Upper lobe of right lung (tissue), 1 donor: ENCODE results near the gene IL17B. TPM values are rescaled to one million over a fixed set of nuclear protein-coding genes. Genes with fewer than 3 reads are reported as not detected.

Experiments
- ATAC-seq: fragments of 200-7000 bp; cut with Tn5 transposase; one replicate; pipeline ENCODE4 v1.9.1; 2020; ENCODE audit warnings: mild to moderate bottlenecking, moderate library complexity
- DNase-seq: peaks from one replicate; pipeline ENCODE4 v3.0.0-alpha.2; 2020
- H3K27ac ChIP-seq: fragments of 200-600 bp; one replicate; pipeline ENCODE4 v1.8.0; 2022
- H3K27me3 ChIP-seq: fragments of 200-600 bp; one replicate; pipeline ENCODE4 v1.8.0; 2022; ENCODE audit warnings: mild to moderate bottlenecking
- H3K36me3 ChIP-seq: fragments of 200-600 bp; one replicate; pipeline ENCODE4 v1.8.0; 2022
- H3K4me1 ChIP-seq: fragments of 200-600 bp; one replicate; pipeline ENCODE4 v1.8.0; 2022
- H3K4me3 ChIP-seq: fragments of 200-600 bp; one replicate; pipeline ENCODE4 v1.8.0; 2022; ENCODE audit warnings: mild to moderate bottlenecking
- H3K9me3 ChIP-seq: fragments of 200-600 bp; one replicate; pipeline ENCODE4 v1.8.0; 2022
- intact Hi-C: fragments of 100-400 bp; cut with DNase I; formaldehyde crosslinking; loops from one replicate; pipeline ENCODE4 v1.11.0; 2022
- total RNA-seq: library from RNA; stranded (reverse); fragmentation: NEBNext Ultra II Directional; extraction: Animal tissue kit (Norgen Biotek cat#: 25700); gene quantifications from one replicate; pipeline ENCODE4 v1.2.1, GENCODE V29; 2021
- TF ChIP-seq, protein P1 (sequence below): fragments of 200-600 bp; IDR thresholded peaks from one replicate; pipeline ENCODE4 v1.8.0; 2022; ENCODE audit warnings: antibody characterized with exemption
- donor health status: DM: no; HTN: yes; CAD: no; lungs with severe emphysema.

IL17B gene
- total RNA-seq, 1 donor from 2014 or later: not detected

DNA sequence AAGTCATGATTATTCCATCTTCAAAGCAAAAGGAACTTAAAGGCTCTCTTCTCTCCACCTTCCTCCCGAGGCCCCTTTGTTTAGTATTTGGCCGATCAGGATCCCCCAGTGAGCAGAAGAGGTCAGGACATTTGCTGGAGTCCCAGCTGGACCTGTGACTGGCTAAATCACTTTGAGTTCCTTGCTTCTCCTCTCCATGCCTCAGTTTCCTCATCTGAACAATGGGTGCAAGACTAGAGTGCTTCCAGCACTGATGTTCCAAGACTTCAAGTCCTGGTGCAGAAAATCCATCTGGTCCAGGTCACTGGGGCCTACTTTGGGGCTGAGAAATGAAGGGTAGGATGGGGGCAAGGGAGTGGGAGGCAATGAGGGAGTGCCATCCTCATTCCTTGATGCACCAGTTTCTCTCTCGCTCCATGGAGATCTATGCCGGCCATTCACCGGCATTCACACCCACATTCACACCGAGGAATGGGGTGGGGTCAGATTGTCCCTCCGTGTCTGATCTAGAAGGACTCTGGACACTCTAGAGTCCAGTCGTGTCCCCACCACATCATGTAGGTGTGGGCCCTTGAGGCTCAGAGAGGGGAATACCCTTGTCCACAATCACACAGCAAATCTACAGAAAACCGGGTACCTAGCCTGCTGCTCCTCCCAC lies 38.7 kb upstream of the IL17B start:
- no peak overlapping the region for H3K4me3 ChIP-seq

DNA sequence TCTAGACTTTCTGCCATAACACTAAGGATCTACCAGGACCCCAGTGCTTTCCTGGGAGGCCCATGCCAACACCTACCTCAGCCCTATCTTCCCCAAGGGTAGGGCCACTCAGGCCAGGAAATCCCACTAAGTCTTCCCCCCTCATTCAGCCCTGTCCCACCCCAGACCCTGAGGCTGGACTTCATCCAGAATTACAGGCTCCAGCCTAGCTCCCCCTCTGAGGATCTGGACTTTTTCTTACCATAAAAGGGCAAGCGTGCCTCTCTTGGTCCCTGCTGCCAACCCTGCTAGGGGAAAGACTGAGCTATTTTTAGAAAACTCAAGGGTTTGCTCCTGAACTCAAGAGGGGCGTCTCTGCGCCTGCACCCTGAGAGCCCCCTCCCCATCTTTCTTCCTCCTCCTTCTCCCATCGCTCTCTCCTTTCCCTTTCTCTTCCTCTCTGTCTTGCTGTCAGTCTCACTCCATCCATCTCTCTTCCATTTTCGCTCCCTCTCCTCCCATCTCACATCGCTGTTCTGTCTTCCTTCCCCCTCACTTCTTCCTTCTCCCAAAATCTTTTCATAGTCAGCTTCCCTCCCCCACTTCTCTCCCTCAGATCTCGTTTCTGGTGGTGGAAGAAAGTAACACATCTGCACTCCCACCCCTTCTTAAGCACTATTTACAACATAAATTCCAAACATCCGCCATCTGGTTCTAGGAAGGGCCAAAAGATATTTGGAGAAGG lies 38.1 kb upstream of the IL17B start:
- no peaks in the 10 kb centered on the region for H3K27me3 ChIP-seq
- no peaks in the 10 kb centered on the region for H3K9me3 ChIP-seq
- peaks cover 67% of the 10 kb centered on the region for H3K4me1 ChIP-seq
- TF ChIP-seq, protein P1, sequence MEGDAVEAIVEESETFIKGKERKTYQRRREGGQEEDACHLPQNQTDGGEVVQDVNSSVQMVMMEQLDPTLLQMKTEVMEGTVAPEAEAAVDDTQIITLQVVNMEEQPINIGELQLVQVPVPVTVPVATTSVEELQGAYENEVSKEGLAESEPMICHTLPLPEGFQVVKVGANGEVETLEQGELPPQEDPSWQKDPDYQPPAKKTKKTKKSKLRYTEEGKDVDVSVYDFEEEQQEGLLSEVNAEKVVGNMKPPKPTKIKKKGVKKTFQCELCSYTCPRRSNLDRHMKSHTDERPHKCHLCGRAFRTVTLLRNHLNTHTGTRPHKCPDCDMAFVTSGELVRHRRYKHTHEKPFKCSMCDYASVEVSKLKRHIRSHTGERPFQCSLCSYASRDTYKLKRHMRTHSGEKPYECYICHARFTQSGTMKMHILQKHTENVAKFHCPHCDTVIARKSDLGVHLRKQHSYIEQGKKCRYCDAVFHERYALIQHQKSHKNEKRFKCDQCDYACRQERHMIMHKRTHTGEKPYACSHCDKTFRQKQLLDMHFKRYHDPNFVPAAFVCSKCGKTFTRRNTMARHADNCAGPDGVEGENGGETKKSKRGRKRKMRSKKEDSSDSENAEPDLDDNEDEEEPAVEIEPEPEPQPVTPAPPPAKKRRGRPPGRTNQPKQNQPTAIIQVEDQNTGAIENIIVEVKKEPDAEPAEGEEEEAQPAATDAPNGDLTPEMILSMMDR: no peak
- no peak for ATAC-seq
- intact Hi-C loops: no loop called here
- no peak for DNase-seq
- H3K4me3 ChIP-seq: peak overlapping the region; percentile 23
- H3K27ac ChIP-seq: peak overlapping the region; percentile 66
- H3K36me3 ChIP-seq: no peaks in the 10 kb centered on the region

More for the DNA sequence above, 38.7 kb upstream of the IL17B start:
- peak overlapping the region; percentile 66 for H3K27ac ChIP-seq
- H3K4me1 ChIP-seq: peaks cover 72% of the 10 kb centered on the region
- intact Hi-C loops: no loop called here
- ATAC-seq: no peak
- no peaks in the 10 kb centered on the region for H3K36me3 ChIP-seq
- no peaks in the 10 kb centered on the region for H3K9me3 ChIP-seq
- H3K27me3 ChIP-seq: no peaks in the 10 kb centered on the region
- TF ChIP-seq, protein P1: no peak
- no peak for DNase-seq

DNA sequence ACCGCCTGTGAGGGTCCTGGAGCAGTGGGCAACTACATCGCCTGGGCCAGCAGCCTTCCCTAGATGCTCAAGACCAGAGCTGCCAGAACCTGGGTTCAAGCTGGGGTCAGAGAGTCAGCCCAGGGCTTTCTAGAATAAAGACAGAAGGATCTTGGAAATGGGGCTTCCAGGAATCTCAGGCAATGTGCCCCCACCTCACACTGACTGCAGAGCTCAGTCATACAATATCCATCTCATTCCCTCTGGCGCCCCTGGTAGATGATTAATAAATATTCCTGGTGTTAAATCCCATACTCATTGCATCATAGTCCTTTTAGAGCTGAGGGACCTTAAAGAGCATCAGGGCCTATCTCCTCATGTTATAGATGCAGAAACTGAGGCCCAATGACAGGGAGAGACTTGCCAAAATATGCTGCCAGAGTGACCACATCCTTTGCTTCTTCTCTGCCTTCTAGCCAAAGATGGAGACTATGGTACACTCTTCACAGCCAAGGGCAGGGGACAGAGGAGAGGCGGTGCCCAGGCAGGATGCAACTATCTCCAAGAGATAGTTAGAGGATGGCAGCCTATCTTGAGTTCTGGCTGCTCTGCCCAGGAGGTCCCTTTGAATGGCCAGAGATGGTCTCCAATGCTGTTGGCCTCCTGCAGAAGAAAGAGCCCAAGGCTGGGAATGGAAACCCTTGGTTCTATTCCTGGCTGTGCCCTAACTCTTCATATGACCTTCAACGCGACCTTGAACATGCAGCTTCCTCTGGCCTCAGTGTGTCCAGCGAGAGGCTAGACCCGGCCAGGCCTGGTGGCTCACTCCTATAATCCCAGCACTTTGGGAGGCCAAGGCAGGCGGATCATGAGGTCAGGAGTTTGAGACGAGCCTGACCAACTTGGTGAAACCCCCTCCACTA lies 36.2 kb upstream of the IL17B start:
- Histone ChIP-seq H3K4me1 (peaks cover 48% of the 10 kb centered on the region), H3K9me3 (no peaks in the 10 kb centered on the region), H3K27ac (peak overlapping the region; percentile 7), H3K4me3 (no peak overlapping the region), H3K27me3 (no peaks in the 10 kb centered on the region), H3K36me3 (peaks cover 2% of the 10 kb centered on the region)
- DNase-seq: no peak
- ATAC-seq: no peak
- TF ChIP-seq, protein P1: no peak
- intact Hi-C loops: no loop called here

DNA sequence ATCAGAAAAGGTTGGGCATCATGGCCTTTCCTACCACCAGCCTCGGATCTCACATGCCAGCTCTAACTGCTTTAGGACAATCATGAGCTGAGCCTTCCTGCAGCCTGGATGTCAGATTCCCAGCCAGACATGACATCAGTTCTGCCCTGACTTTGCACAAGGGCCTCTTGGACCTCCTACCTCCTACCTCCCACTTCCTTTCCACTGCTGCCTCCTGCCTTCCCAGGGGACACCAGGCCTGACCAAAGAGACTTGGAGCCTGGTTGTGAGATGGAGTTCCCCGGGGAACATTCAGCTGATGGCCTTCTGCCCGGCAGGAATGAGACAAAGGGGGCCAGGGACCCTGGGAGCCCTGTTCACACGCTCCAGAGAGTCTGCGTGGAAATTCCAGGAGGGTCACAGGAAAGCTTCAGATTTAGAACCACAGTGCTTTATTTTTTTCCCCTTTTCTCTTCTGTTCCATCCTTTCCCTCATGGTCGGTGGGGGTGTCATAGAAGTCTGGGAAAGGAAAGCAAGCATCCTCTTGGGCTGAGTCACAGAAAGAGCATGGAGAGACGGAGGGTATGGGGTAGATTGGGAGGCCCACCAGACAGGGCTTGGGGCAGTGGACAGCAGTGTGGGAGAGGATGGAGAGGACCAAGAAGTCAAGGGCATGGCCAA lies 35.4 kb upstream of the IL17B start:
- Histone ChIP-seq H3K4me1 (peaks cover 40% of the 10 kb centered on the region), H3K27me3 (no peaks in the 10 kb centered on the region), H3K36me3 (peaks cover 6% of the 10 kb centered on the region), H3K9me3 (no peaks in the 10 kb centered on the region), H3K27ac (peak overlapping the region; percentile 7), H3K4me3 (no peak overlapping the region)
- no peak for DNase-seq
- TF ChIP-seq, protein P1: no peak
- intact Hi-C loops: no loop called here
- no peak for ATAC-seq

DNA sequence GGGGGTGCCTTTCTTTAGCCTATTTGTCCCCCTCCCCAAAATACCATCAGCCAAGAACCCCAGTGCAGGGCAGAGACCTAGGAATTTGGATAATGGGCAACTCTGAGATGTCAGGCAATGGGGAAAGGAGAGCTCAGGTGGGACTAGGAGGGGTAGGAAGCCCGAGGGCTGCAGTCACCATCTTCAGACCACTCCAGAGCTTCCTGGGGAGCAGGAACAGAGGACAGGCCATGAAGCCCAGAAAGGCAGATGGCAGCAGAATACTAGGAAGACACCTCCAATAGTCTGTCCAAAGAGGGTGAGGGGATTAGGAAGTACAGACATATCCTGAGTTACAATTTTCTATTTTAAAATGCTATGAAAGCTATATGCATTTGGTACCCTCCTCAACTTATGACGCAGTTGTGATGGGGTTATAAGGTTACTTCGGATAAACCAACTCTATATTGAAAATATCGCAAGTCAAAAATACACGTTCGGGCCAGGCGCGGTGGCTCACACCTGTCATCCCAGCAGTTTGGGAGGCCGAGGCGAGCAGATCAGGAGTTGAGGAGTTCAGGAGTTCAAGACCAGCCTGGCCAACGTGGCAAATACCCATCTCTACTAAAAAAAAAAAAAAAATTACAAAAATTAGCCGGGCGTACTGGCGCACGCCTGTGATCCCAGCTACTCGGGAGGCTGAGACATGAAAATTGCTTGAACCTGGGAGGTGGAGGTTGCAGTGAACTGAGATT lies 34.6 kb upstream of the IL17B start:
- Histone ChIP-seq H3K4me1 (peaks cover 33% of the 10 kb centered on the region), H3K27me3 (no peaks in the 10 kb centered on the region), H3K4me3 (peak overlapping the region; percentile 55), H3K9me3 (no peaks in the 10 kb centered on the region), H3K36me3 (peaks cover 6% of the 10 kb centered on the region), H3K27ac (peak overlapping the region; percentile 60)
- DNase-seq: peak; percentile 20
- intact Hi-C loops: no loop called here
- no peak for ATAC-seq
- TF ChIP-seq, protein P1: no peak
